Bronchial epithelial cell (primary cell): ENCODE results near the gene IFNA5. TPM values are rescaled to one million over a fixed set of nuclear protein-coding genes. Genes with fewer than 3 reads are reported as not detected.

Experiments used
- DNase-seq: peaks from one replicate; pipeline ENCODE4 v3.0.0-alpha.2; 2010; ENCODE audit warnings: low read depth
- FAIRE-seq: peaks from 2 replicates; lab custom pipeline; 2011; peaks lifted over from hg19 to GRCh38; lab: Jason Lieb, UNC
- H3K27me3 ChIP-seq: 2 replicates; pipeline ENCODE4 v1.5.1; 2011; ENCODE audit warnings: low read length; ENCODE audit not compliant: control insufficient read depth, insufficient read depth
- H3K36me3 ChIP-seq: 2 replicates; pipeline ENCODE4 v1.5.1; 2011; ENCODE audit warnings: low read length; ENCODE audit not compliant: control insufficient read depth, insufficient read depth
- H3K4me3 ChIP-seq: 2 replicates; pipeline ENCODE4 v1.5.1; 2011; ENCODE audit warnings: mild to moderate bottlenecking, low read depth, low read length, control low read depth
- CTCF ChIP-seq: IDR thresholded peaks from 2 replicates; pipeline ENCODE4 v1.5.1; 2011; ENCODE audit warnings: mild to moderate bottlenecking, moderate library complexity, low read length, control low read depth, inconsistent platforms; ENCODE audit not compliant: insufficient read depth, severe bottlenecking
- total RNA-seq: library from RNA; depleted of rRNA; stranded (reverse); fragments of >200 nt; gene quantifications from 2 replicates; pipeline ENCODE4 v1.2.1, GENCODE V29; 2014

The IFNA5 gene
- total RNA-seq, 1 donor from 2014 or later, result not detected

- no peaks in the 10 kb centered on the region for H3K36me3 ChIP-seq
- TF ChIP-seq CTCF, result no peak
- H3K4me3 ChIP-seq, result no peak overlapping the region
- no peak for FAIRE-seq
- no peak for DNase-seq
- no peaks in the 10 kb centered on the region for H3K27me3 ChIP-seq
Measured at GRCh38 chr9:21322911-21323461, 17.9 kb upstream of the IFNA5 start.

GRCh38 chr9:21320465-21320864 is 15.4 kb upstream of the IFNA5 start:
- H3K4me3 ChIP-seq, result no peak overlapping the region
- H3K36me3 ChIP-seq, result no peaks in the 10 kb centered on the region
- DNase-seq, result no peak
- no peak for TF ChIP-seq CTCF
- H3K27me3 ChIP-seq, result no peaks in the 10 kb centered on the region
- FAIRE-seq, result no peak

- DNase-seq (peak; percentile 35), FAIRE-seq (no peak)
- Histone ChIP-seq H3K4me3 (no peak overlapping the region), H3K36me3 (no peaks in the 10 kb centered on the region), H3K27me3 (no peaks in the 10 kb centered on the region)
- TF ChIP-seq CTCF, result peak; percentile 57
Measured at GRCh38 chr9:21317956-21318923, 13.1 kb upstream of the IFNA5 start.

GRCh38 chr9:21316860-21317259 is 11.7 kb upstream of the IFNA5 start:
- no peak overlapping the region for H3K4me3 ChIP-seq
- no peak for TF ChIP-seq CTCF
- FAIRE-seq (no peak), DNase-seq (peak; percentile 27)
- H3K36me3 ChIP-seq, result no peaks in the 10 kb centered on the region
- H3K27me3 ChIP-seq, result no peaks in the 10 kb centered on the region

- FAIRE-seq (no peak), DNase-seq (no peak)
- TF ChIP-seq CTCF, result no peak
- H3K4me3 ChIP-seq, result no peak overlapping the region
- H3K36me3 ChIP-seq, result no peaks in the 10 kb centered on the region
- no peaks in the 10 kb centered on the region for H3K27me3 ChIP-seq
Measured at GRCh38 chr9:21316032-21316842, 11.1 kb upstream of the IFNA5 start.
